ENCODE results near the gene PLCH2. TPM values are rescaled to one million over a fixed set of nuclear protein-coding genes. Genes with fewer than 3 reads are reported as not detected.

Gene PLCH2
- total RNA-seq, 1 experiment from 2014 or later: not detected

GRCh38 chr1:2468540-2468939 lies 7.5 kb upstream of the PLCH2 start:
- H3K27me3 ChIP-seq (replicated peaks; ENCODE audit: insufficient read depth, low read depth, low read length, poor library complexity): peaks cover 62% of the 10 kb centered on the region
- intact Hi-C loops (cut with micrococcal nuclease; ENCODE audit: unreplicated experiment): no loop called here
- no peak for DNase-seq (ENCODE audit: low spot score)
- TF ChIP-seq CTCF (conservative IDR thresholded peaks at IDR 0.05; ENCODE audit: low read depth, low read length) (no peak), EZH2 (IDR thresholded peaks at IDR 0.05; ENCODE audit: borderline replicate concordance, low read depth, low read length, poor library complexity, severe bottlenecking) (no peak)
- POLR2A ChIA-PET (ENCODE audit: low non-redundant PET): no interaction called here
- CTCF ChIA-PET: no interaction called here
- BruUV-seq (replicated peaks): no TSS peak
- H3K27ac ChIP-seq (ENCODE audit: low read depth, low read length, poor library complexity, severe bottlenecking): no peak overlapping the region
- H3K4me3 ChIP-seq (ENCODE audit: low read depth, low read length, poor library complexity, severe bottlenecking): no peak overlapping the region
- H3K9me3 ChIP-seq (ENCODE audit: low read depth, low read length, poor library complexity, severe bottlenecking): no peaks in the 10 kb centered on the region
- no peaks in the 10 kb centered on the region for H3K4me1 ChIP-seq (ENCODE audit: insufficient read depth, low read length, poor library complexity, severe bottlenecking)
- H3K36me3 ChIP-seq (ENCODE audit: insufficient read depth, low read length, poor library complexity, severe bottlenecking): no peaks in the 10 kb centered on the region

GRCh38 chr1:2469103-2469940 lies 6.8 kb upstream of the PLCH2 start:
- POLR2A ChIA-PET (ENCODE audit: low non-redundant PET): no interaction called here
- H3K4me1 ChIP-seq (ENCODE audit: insufficient read depth, low read length, poor library complexity, severe bottlenecking): no peaks in the 10 kb centered on the region
- H3K9me3 ChIP-seq (ENCODE audit: low read depth, low read length, poor library complexity, severe bottlenecking): no peaks in the 10 kb centered on the region
- H3K36me3 ChIP-seq (ENCODE audit: insufficient read depth, low read length, poor library complexity, severe bottlenecking): no peaks in the 10 kb centered on the region
- no TSS peak for BruUV-seq (replicated peaks)
- no peak overlapping the region for H3K4me3 ChIP-seq (ENCODE audit: low read depth, low read length, poor library complexity, severe bottlenecking)
- intact Hi-C loops (cut with micrococcal nuclease; ENCODE audit: unreplicated experiment): no loop called here
- H3K27me3 ChIP-seq (replicated peaks; ENCODE audit: insufficient read depth, low read depth, low read length, poor library complexity): peaks cover 54% of the 10 kb centered on the region
- CTCF ChIA-PET: no interaction called here
- no peak for TF ChIP-seq EZH2 (IDR thresholded peaks at IDR 0.05; ENCODE audit: borderline replicate concordance, low read depth, low read length, poor library complexity, severe bottlenecking)
- no peak for TF ChIP-seq CTCF (conservative IDR thresholded peaks at IDR 0.05; ENCODE audit: low read depth, low read length)
- no peak overlapping the region for H3K27ac ChIP-seq (ENCODE audit: low read depth, low read length, poor library complexity, severe bottlenecking)
- DNase-seq (ENCODE audit: low spot score): no peak

DNA sequence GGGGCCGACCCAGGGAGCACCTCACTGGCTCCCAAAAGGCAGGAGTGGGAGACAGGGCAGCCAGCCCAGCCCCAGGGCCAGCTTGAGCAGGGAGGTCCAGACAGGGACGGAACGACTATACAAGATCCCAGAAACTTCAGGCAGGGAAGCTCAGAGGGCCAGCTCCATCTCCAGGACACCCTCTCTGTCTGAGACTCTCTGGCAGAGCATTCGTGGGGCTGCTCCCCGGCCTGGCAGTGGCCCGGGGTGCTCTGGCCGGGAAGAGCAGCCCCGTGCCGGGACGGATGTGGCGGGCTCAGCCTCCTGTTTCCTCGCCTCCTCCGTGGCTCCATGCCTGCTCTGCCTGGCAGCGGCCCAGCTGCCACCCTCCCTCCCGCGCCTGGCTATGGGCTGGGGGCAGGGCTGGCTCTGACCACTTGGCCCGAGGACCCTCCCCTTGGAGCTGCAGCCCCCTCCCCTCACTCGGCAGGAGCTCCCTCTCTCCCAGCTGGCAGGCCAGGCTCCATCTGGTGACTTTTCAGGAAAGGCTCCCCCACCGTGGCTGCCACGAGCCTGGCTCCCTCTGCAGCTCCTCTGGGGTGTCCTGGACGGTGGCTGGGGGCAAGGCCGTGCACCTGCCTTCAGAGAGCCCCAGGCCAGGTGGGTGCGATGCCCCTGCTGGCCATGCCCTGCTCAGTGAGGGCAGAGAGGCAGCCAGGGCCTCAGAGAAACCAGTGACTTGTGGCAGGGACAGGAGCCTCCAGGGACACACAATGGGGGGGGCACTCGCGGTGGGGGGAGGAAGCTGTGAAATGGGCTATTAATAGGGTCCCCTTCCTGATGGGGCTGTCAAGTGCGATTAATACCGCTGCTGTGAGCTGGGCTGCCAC lies 5.6 kb upstream of the PLCH2 start:
- CTCF ChIA-PET: no interaction called here
- Histone ChIP-seq H3K36me3 (ENCODE audit: insufficient read depth, low read length, poor library complexity, severe bottlenecking) (no peaks in the 10 kb centered on the region), H3K9me3 (ENCODE audit: low read depth, low read length, poor library complexity, severe bottlenecking) (no peaks in the 10 kb centered on the region), H3K27me3 (replicated peaks; ENCODE audit: insufficient read depth, low read depth, low read length, poor library complexity) (peaks cover 42% of the 10 kb centered on the region), H3K4me1 (ENCODE audit: insufficient read depth, low read length, poor library complexity, severe bottlenecking) (no peaks in the 10 kb centered on the region), H3K4me3 (ENCODE audit: low read depth, low read length, poor library complexity, severe bottlenecking) (no peak overlapping the region), H3K27ac (ENCODE audit: low read depth, low read length, poor library complexity, severe bottlenecking) (no peak overlapping the region)
- no peak for TF ChIP-seq CTCF (conservative IDR thresholded peaks at IDR 0.05; ENCODE audit: low read depth, low read length)
- intact Hi-C loops (cut with micrococcal nuclease; ENCODE audit: unreplicated experiment): no loop called here
- DNase-seq (ENCODE audit: low spot score): no peak
- POLR2A ChIA-PET (ENCODE audit: low non-redundant PET): no interaction called here
- no TSS peak for BruUV-seq (replicated peaks)

Data from A673 (cell line).